ENCODE data around the gene PLPP1.

PLPP1 gene

DNA sequence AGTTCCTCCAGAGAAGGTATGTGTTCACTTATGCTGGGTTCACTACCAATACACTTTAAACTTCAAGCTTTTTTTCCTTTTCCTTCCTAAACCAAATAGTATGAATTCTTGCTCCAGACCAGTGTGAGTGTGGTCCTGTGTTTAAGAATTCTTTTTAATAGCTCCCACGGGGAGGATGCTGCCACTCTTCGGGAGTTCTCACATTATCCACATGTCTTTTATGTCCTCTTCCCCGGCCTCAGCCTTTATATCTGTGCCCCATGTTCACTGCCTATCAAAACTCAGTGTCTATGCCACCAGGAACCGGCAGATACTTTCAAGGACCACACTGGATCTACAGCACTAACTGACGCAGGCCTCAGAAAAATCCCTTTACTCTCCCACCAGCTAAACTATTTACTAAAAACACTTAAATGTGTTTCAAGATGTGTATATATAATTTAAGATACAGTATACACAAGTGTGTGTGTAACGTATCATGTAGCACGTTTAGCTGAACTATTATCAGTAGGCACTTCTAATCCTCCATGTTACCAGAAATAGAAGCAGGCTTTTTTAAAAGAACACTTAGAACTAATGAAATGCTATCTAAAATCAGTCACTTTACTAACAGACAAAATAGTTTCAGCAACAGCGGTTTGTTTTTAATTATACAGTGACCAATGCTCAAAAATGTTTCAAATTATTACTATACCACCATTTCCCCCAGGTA, 88.0 kb downstream of the PLPP1 start:
- Histone ChIP-seq H3K27ac (ENCODE audit: low read depth, low read length) (no peak overlapping the region), H3K27me3 (ENCODE audit: control insufficient read depth, insufficient read depth, low read length) (no peaks in the 10 kb centered on the region)

DNA sequence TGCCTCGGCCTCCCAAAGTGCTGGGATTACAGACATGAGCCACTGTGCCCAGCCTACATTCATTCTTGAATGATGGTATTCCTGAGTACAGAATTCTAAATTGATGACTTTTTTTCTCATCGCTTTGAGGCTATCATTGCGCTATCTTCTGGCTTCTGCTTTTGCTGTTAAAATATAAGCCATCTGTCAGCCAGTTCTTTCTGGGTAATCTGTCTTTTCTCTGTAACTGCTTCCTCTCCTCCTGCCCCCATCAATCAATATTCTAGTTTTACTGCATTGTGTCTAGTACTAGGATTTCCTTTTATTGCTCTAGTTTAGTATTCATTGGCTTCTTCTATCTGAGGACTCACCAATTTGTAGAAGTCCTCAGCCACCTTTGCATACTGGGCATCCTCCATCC, 89.0 kb downstream of the PLPP1 start:
- Histone ChIP-seq H3K4me3 (ENCODE audit: low read depth, low read length) (no peak overlapping the region), H3K9me3 (ENCODE audit: control insufficient read depth, insufficient read depth, low read depth, low read length) (no peaks in the 10 kb centered on the region), H3K4me1 (ENCODE audit: control insufficient read depth, insufficient read depth, low read length) (peaks cover 14% of the 10 kb centered on the region), H3K9ac (ENCODE audit: low read length) (no peak overlapping the region), H3K27ac (ENCODE audit: low read depth, low read length) (no peak overlapping the region), H3K36me3 (ENCODE audit: control insufficient read depth, insufficient read depth, low read length) (peaks cover 12% of the 10 kb centered on the region), H3K27me3 (ENCODE audit: control insufficient read depth, insufficient read depth, low read length) (no peaks in the 10 kb centered on the region)

More for the DNA sequence above, 88.0 kb downstream of the PLPP1 start:
- Histone ChIP-seq H3K9me3 (ENCODE audit: control insufficient read depth, insufficient read depth, low read depth, low read length) (no peaks in the 10 kb centered on the region), H3K4me1 (ENCODE audit: control insufficient read depth, insufficient read depth, low read length) (peaks cover 5% of the 10 kb centered on the region; the same call in 1 of the 2 replicates), H3K36me3 (ENCODE audit: control insufficient read depth, insufficient read depth, low read length) (peaks cover 6% of the 10 kb centered on the region; the same call in 1 of the 2 replicates), H3K4me3 (ENCODE audit: low read depth, low read length) (no peak overlapping the region), H3K9ac (ENCODE audit: low read length) (no peak overlapping the region)

DNA sequence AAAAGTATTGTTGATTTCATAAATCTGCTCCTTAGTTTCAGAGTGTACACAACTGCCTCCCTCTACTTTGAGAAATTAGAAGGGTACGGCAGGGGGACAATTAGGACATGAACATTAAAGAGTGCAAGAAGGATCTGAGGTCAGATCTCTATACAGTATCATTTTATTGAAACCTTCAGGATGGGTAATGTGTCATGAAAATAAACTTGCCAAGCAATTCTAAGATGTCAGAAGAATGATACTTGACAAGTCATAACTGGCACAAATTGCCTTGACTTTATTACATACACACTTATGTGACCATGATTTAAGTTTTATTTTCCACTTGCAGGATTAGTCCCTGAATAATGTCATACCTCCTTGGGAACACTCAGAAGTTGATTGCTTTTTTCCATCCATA, 92.8 kb downstream of the PLPP1 start:
- Histone ChIP-seq H3K36me3 (ENCODE audit: control insufficient read depth, insufficient read depth, low read length) (peaks cover 19% of the 10 kb centered on the region), H3K9ac (ENCODE audit: low read length) (no peak overlapping the region), H3K9me3 (ENCODE audit: control insufficient read depth, insufficient read depth, low read depth, low read length) (peaks cover 1% of the 10 kb centered on the region; the same call in 1 of the 2 replicates), H3K4me3 (ENCODE audit: low read depth, low read length) (no peak overlapping the region), H3K4me1 (ENCODE audit: control insufficient read depth, insufficient read depth, low read length) (peaks cover 43% of the 10 kb centered on the region), H3K27ac (ENCODE audit: low read depth, low read length) (no peak overlapping the region), H3K27me3 (ENCODE audit: control insufficient read depth, insufficient read depth, low read length) (no peaks in the 10 kb centered on the region)

DNA sequence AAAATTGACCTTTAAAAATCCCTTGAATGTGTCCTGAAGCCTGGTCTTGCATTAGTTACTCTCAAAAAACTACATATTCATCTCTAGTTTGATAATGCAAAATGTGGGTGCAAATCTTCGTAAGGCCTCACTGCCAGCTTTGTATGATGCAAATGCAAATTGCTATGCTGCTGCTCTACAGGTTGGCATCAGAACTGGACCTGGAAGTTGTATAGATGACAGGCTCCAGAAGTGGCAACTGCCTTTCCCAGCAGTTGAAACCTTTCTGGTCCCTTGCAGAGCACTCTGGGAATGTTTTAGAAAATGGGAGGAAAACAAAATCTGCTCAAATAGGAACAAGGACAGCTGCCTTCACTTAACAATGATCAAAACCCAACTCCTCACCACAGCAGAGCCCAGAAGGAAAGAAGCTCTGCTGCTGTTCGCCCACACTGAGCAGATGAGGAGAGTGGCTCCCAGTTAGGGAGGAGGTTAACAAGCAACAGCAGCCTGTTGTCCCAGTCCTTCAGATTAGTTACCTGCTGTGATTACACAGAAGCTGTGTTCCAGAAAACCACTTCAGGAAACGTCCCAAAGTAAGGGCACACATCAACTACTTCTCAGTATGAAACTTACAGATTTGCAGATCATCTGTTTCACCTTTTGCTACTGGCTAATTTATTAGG, 93.5 kb downstream of the PLPP1 start:
- H3K36me3 ChIP-seq (ENCODE audit: control insufficient read depth, insufficient read depth, low read length): peaks cover 26% of the 10 kb centered on the region
- peak overlapping the region; percentile 12; the same call in 1 of the 2 replicates for H3K27ac ChIP-seq (ENCODE audit: low read depth, low read length)
- no peak overlapping the region for H3K9ac ChIP-seq (ENCODE audit: low read length)
- H3K4me1 ChIP-seq (ENCODE audit: control insufficient read depth, insufficient read depth, low read length): peaks cover 43% of the 10 kb centered on the region
- no peaks in the 10 kb centered on the region for H3K27me3 ChIP-seq (ENCODE audit: control insufficient read depth, insufficient read depth, low read length)
- peaks cover 7% of the 10 kb centered on the region for H3K9me3 ChIP-seq (ENCODE audit: control insufficient read depth, insufficient read depth, low read depth, low read length)
- no peak overlapping the region for H3K4me3 ChIP-seq (ENCODE audit: low read depth, low read length)

DNA sequence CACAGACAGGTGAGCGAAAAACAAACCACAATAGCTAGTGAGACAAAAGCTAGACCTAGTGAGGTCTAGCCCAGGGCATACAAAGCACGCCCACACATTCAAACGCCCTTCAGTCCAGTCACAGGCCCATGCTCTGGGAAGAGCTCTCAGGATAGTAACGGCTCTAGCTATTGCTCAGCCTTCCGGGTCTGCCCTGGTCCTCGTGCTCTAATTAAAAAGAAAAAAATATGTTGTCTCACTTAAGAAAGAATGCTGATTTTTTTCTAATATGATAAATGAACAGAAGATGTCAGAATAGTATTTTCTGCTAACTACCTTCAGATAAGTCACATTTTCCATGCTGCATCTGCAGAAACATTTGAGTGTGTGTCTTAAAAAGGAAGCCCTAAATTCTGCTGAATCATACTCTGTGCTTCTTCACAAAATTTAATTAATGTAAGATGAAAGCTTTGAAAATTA, 94.5 kb downstream of the PLPP1 start:
- Histone ChIP-seq H3K4me1 (ENCODE audit: control insufficient read depth, insufficient read depth, low read length) (peaks cover 43% of the 10 kb centered on the region), H3K9ac (ENCODE audit: low read length) (peak overlapping the region; percentile 0), H3K27ac (ENCODE audit: low read depth, low read length) (peak overlapping the region; percentile 97; the same call in 1 of the 2 replicates), H3K27me3 (ENCODE audit: control insufficient read depth, insufficient read depth, low read length) (no peaks in the 10 kb centered on the region), H3K9me3 (ENCODE audit: control insufficient read depth, insufficient read depth, low read depth, low read length) (peaks cover 16% of the 10 kb centered on the region), H3K4me3 (ENCODE audit: low read depth, low read length) (no peak overlapping the region), H3K36me3 (ENCODE audit: control insufficient read depth, insufficient read depth, low read length) (peaks cover 36% of the 10 kb centered on the region)

DNA sequence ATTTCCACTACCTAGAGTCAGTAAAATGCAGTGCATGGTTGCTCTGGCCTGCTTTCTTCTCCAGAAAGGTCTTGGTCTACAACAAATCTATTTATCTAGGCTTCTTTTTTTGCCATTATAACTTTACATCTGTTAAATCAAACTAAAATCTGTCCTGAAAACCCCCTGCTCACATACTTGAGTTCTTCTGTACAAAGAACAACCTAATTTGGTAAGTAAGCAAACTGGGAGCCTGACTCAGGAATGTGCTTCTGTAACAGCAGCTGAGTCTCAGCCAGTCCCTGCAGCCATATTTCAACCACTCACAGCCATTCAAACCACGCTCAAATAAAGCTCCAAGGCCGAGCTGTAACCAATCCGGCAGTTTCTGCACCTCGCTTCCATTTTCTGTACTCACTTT, 95.8 kb downstream of the PLPP1 start:
- peaks cover 43% of the 10 kb centered on the region for H3K4me1 ChIP-seq (ENCODE audit: control insufficient read depth, insufficient read depth, low read length)
- peak overlapping the region; percentile 97; the same call in 1 of the 2 replicates for H3K27ac ChIP-seq (ENCODE audit: low read depth, low read length)
- no peaks in the 10 kb centered on the region for H3K27me3 ChIP-seq (ENCODE audit: control insufficient read depth, insufficient read depth, low read length)
- peaks cover 44% of the 10 kb centered on the region for H3K36me3 ChIP-seq (ENCODE audit: control insufficient read depth, insufficient read depth, low read length)
- peak overlapping the region; percentile 62 for H3K9ac ChIP-seq (ENCODE audit: low read length)
- H3K9me3 ChIP-seq (ENCODE audit: control insufficient read depth, insufficient read depth, low read depth, low read length): peaks cover 16% of the 10 kb centered on the region
- H3K4me3 ChIP-seq (ENCODE audit: low read depth, low read length): no peak overlapping the region

DNA sequence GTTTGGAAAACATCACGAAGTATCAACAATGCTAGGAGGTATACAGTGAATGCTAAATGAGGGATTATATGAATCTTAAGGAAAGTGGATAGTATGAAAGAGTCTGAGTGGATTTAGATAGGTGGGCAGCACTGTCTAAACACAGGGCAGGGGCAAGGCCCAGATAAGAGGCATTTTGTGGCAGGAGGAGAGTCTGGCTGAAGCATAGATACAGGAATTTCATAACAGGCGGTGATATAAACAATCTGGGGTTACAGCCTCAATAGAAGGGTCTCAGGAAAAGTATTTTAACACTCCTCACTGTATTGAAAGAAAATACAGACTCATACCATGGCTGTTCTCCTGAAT, 96.9 kb downstream of the PLPP1 start:
- Histone ChIP-seq H3K4me3 (ENCODE audit: low read depth, low read length) (peak overlapping the region; percentile 43; the same call in 1 of the 2 replicates), H3K9me3 (ENCODE audit: control insufficient read depth, insufficient read depth, low read depth, low read length) (peaks cover 19% of the 10 kb centered on the region), H3K9ac (ENCODE audit: low read length) (peak overlapping the region; percentile 84), H3K36me3 (ENCODE audit: control insufficient read depth, insufficient read depth, low read length) (peaks cover 48% of the 10 kb centered on the region), H3K27ac (ENCODE audit: low read depth, low read length) (peak overlapping the region; percentile 97), H3K4me1 (ENCODE audit: control insufficient read depth, insufficient read depth, low read length) (peaks cover 43% of the 10 kb centered on the region), H3K27me3 (ENCODE audit: control insufficient read depth, insufficient read depth, low read length) (no peaks in the 10 kb centered on the region)

DNA sequence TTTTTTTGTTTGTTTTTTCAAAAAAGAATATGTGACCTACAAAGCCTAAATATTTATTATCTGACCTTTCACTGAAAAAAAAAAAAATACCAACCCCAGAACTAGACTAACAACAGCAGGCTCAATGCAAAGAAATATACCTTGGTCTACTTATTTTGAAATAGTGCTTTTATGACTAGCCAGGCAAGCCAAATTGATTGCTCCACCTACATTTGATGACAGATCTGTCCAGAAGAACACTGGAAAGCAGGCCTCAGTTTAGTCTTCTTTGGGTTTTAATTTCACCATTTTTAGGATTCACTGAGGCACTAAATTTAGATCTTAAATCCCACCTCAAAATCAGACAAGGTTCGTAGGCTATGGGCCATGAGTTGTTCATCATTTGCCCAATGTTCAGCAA, 97.3 kb downstream of the PLPP1 start:
- Histone ChIP-seq H3K9me3 (ENCODE audit: control insufficient read depth, insufficient read depth, low read depth, low read length) (peaks cover 19% of the 10 kb centered on the region), H3K36me3 (ENCODE audit: control insufficient read depth, insufficient read depth, low read length) (peaks cover 52% of the 10 kb centered on the region), H3K9ac (ENCODE audit: low read length) (peak overlapping the region; percentile 84), H3K27ac (ENCODE audit: low read depth, low read length) (peak overlapping the region; percentile 97; the same call in 1 of the 2 replicates), H3K4me1 (ENCODE audit: control insufficient read depth, insufficient read depth, low read length) (peaks cover 43% of the 10 kb centered on the region), H3K4me3 (ENCODE audit: low read depth, low read length) (no peak overlapping the region), H3K27me3 (ENCODE audit: control insufficient read depth, insufficient read depth, low read length) (no peaks in the 10 kb centered on the region)

DNA sequence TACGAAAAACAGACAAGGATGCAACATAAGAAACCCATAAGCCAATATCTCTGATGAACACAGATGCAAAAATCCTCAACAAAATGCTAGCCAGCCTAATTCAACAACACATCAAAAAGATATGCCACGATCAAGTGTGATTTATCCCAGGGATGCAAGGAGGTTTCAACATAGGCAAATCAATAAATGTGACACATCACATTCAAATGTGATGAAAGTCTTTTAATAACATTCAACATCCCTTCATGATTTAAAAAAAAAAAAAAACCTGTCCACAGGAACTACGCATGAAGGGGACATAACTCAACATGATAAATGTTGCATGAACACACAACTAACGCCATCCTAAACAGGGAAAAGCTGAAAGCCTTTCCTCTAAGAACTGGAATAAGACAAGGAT, 102.2 kb downstream of the PLPP1 start:
- Histone ChIP-seq H3K27ac (ENCODE audit: low read depth, low read length) (no peak overlapping the region), H3K9me3 (ENCODE audit: control insufficient read depth, insufficient read depth, low read depth, low read length) (peaks cover 33% of the 10 kb centered on the region), H3K27me3 (ENCODE audit: control insufficient read depth, insufficient read depth, low read length) (no peaks in the 10 kb centered on the region), H3K4me1 (ENCODE audit: control insufficient read depth, insufficient read depth, low read length) (peaks cover under 1% of the 10 kb centered on the region; the same call in 1 of the 2 replicates), H3K9ac (ENCODE audit: low read length) (no peak overlapping the region), H3K4me3 (ENCODE audit: low read depth, low read length) (no peak overlapping the region), H3K36me3 (ENCODE audit: control insufficient read depth, insufficient read depth, low read length) (peaks cover 75% of the 10 kb centered on the region)

DNA sequence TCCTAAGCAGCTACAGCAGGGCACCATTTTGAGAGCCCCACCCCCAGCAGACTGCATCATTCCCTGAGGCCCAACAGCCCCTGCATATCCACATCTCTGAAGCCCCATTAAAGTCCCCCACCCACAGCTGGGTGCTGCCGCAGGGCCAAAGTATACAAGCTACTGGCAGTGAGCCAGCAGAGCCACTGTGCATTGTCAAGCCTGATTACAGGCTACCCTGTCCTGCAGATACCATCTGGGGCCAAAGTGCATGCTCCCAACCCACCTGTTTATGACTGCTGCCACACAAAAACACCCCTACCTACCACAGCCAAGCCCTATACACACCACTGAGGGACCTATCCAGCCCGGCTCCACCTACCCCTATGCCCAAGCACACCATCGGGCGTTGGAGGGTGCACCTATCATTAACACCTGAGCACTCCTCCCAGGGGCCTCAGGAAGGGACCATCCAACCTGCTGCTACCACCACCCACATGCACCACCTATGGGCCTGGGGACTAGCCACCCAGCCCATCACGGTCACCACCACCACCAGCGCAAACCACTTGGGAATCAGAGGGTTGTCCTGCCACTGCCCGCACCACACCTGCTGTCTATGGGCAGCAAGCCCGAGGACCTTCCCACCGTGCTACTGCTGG, 105.0 kb downstream of the PLPP1 start:
- H3K27me3 ChIP-seq (ENCODE audit: control insufficient read depth, insufficient read depth, low read length): no peaks in the 10 kb centered on the region
- H3K9me3 ChIP-seq (ENCODE audit: control insufficient read depth, insufficient read depth, low read depth, low read length): peaks cover 18% of the 10 kb centered on the region; the same call in 1 of the 2 replicates
- H3K27ac ChIP-seq (ENCODE audit: low read depth, low read length): no peak overlapping the region
- H3K4me3 ChIP-seq (ENCODE audit: low read depth, low read length): no peak overlapping the region
- peaks cover 78% of the 10 kb centered on the region for H3K36me3 ChIP-seq (ENCODE audit: control insufficient read depth, insufficient read depth, low read length)
- H3K9ac ChIP-seq (ENCODE audit: low read length): no peak overlapping the region
- no peaks in the 10 kb centered on the region for H3K4me1 ChIP-seq (ENCODE audit: control insufficient read depth, insufficient read depth, low read length)

DNA sequence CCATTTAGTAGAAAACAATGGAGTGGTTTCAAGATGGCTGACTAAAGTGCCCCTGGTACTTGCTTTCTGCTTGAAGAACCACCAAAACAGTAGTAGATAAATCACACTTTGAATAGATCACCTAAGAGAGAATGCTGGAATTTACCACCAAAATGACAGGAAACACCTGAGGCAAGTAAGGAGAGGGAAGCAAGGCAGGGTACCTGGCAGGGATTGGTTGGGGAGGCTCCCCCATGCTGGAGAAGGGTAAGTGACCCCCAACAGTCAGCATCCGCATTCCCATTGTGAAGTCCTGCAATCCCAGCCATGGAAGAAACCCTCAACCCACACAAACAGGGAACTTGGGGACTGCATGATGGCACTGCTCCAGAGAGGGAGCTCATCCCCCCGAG, 105.5 kb downstream of the PLPP1 start:
- Histone ChIP-seq H3K4me3 (ENCODE audit: low read depth, low read length) (no peak overlapping the region), H3K9me3 (ENCODE audit: control insufficient read depth, insufficient read depth, low read depth, low read length) (peaks cover 18% of the 10 kb centered on the region; the same call in 1 of the 2 replicates), H3K27me3 (ENCODE audit: control insufficient read depth, insufficient read depth, low read length) (no peaks in the 10 kb centered on the region), H3K27ac (ENCODE audit: low read depth, low read length) (no peak overlapping the region), H3K4me1 (ENCODE audit: control insufficient read depth, insufficient read depth, low read length) (no peaks in the 10 kb centered on the region), H3K9ac (ENCODE audit: low read length) (no peak overlapping the region), H3K36me3 (ENCODE audit: control insufficient read depth, insufficient read depth, low read length) (peaks cover 78% of the 10 kb centered on the region)
